NAMALWA (cell line): ENCODE results near the gene STX1B.

Experiments used
- DNase-seq: peaks from one replicate; pipeline ENCODE4 v3.0.0-alpha.2; 2015; ENCODE audit warnings: low spot score

Gene STX1B

GRCh38 chr16:30996324-30996984, 14.0 kb downstream of the STX1B start:
- DNase-seq, result no peak

- no peak for DNase-seq
These were observed 14.5 kb downstream of the STX1B start for GRCh38 chr16:30995927-30996323.

DNA sequence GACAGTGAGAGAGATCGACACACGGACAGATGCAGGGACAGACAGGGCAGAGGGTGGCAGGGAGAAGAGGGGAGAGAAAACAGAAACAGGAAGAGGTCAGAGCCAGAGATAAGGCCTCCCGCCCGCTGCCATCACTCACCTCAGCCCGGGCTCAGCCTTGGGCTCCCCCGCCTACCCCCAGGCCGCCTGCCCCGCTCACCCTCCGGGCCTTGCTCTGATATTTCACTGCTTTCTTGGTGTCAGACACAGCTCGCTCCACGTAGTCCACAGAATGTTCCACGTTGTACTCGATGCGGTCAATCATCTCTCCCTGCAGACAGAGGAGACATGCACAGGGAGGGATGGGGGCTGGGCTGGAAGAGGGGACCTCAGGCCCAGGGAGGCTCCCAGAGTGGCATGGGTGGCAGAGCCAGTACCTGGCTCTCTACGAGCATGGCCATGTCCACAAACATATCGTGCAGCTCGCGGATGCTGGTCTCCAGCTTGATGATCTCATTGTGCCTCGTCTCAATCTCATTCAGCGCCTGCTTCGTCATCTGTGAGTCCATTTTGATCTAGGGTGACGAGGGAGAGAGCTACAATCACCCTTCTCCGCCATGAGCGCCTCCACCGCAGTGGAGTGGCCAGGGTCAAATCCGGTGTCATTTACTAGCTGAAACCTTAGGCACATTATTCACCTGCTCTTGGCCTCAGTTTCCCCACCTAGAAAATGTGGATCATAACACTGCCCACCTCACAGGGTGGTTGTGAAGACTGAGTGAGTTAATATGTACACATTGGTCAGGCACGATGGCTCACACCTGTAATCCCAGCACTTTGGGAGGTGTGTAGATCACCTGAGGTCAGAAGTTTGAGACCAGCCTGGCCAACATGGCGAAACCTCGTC, 17.3 kb downstream of the STX1B start:
- DNase-seq, result no peak

- DNase-seq, result no peak
These were observed 18.1 kb downstream of the STX1B start for GRCh38 chr16:30992276-30992780.

GRCh38 chr16:30991052-30991451, 19.4 kb downstream of the STX1B start:
- no peak for DNase-seq

DNA sequence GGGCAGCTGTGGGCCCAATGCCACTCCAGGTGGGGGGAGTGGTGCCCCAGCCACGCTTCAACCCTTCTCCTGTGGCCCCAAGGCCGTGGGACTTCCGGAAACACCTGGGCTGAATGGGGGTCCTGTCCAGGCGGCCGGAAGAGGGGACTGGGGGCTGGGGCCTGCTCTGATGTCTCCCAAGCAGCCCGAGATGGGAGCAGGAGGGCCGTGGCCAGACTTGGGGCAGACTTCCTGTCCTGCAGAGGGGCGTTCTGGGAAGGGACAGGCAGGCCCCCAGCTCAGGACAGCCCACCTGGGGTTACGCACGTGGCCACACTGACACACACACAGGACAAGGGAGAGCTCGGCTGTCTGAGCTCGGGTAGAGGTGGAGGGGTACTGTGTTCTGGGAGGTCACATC, 20.3 kb downstream of the STX1B start:
- DNase-seq, result no peak

GRCh38 chr16:30989469-30990047, 20.9 kb downstream of the STX1B start:
- no peak for DNase-seq

DNA sequence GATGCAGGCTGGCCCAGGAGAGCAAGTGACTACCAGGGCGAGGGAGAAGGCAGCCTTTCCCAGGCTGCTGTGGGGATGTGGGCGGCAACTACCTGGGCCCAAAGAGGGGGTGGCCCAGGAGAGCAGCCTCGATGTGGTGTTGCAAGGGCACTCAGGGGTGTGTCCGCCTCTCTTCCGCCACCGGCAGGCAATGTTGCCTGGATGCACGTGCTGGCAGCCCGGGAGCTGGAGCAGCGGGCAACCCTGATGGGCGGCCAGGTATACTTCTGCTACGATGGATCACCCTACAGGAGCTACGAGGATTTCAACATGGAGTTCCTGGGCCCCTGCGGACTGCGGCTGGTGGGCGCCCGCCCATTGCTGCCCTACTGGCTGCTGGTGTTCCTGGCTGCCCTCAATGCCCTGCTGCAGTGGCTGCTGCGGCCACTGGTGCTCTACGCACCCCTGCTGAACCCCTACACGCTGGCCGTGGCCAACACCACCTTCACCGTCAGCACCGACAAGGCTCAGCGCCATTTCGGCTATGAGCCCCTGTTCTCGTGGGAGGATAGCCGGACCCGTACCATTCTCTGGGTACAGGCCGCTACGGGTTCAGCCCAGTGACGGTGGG, 22.8 kb downstream of the STX1B start:
- no peak for DNase-seq

- DNase-seq, result no peak
These were observed 24.1 kb downstream of the STX1B start for GRCh38 chr16:30986129-30986991.

DNA sequence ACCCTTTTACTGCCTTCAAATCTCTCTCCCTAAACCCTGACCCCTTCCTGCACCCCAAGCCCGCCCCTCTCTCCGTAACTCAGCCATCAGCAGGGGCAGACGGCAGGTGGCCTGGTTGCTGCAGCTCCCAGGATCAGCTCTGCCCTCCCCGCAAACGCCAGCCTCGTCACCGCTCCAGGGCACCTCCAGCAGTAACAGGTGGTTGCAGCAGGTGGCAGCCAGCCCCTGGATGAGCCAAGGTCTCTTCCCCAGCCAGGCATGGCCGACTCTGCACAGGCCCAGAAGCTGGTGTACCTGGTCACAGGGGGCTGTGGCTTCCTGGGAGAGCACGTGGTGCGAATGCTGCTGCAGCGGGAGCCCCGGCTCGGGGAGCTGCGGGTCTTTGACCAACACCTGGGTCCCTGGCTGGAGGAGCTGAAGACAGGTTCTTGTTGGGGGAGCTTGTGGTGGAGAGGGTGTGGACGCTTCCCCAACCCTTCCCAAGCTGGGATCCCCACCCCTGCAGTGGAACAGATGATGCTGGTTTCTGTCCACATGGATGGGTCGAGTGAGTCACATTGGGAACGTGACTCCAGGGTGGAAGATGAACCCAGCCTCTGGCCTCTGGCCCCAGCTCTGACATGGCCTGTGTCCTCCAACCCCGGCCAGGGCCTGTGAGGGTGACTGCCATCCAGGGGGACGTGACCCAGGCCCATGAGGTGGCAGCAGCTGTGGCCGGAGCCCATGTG, 24.9 kb downstream of the STX1B start:
- DNase-seq, result no peak

DNA sequence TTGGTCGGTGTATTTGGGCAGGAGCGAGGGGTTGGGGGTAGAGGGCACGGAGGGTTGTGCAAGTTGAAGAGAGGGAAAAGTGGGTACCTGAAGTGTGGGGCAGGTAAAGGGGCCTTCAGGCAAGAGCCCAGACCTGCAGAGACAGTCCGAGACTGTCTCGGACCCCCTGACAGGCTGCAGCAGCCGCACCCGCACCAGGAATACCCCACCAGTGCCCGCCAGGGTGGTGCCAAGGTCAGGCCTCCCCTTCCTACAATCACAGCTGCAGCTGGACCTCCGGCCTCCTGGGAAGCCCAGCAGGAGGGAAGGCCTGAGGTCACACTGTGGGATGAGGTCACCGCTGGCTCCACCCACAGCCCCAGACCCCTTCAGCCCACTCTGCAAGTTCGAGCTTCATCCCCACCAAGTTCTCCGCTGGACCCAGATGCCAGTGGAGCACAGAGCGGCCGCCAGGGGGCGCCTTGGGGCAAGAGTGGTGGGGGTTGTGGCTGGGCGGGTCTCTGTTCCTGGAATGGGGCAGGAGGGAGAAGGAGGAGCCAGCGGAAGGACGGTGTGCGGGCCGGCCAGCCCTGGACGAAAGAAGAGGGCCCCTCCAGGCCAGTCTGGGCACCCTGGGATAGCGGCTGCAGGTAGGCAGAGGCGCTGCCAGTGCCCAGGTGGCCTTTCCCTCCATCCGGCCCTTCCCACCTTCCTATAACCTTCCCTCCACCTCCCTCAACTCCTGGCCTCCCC, 25.6 kb downstream of the STX1B start, which contains the start of gene HSD3B7:
HSD3B7 (plus strand) TSS at position 539 of the 732 bp plus-strand sequence. CDS start 452 bp downstream, outside the sequence.
- peak; percentile 76 for DNase-seq

DNA sequence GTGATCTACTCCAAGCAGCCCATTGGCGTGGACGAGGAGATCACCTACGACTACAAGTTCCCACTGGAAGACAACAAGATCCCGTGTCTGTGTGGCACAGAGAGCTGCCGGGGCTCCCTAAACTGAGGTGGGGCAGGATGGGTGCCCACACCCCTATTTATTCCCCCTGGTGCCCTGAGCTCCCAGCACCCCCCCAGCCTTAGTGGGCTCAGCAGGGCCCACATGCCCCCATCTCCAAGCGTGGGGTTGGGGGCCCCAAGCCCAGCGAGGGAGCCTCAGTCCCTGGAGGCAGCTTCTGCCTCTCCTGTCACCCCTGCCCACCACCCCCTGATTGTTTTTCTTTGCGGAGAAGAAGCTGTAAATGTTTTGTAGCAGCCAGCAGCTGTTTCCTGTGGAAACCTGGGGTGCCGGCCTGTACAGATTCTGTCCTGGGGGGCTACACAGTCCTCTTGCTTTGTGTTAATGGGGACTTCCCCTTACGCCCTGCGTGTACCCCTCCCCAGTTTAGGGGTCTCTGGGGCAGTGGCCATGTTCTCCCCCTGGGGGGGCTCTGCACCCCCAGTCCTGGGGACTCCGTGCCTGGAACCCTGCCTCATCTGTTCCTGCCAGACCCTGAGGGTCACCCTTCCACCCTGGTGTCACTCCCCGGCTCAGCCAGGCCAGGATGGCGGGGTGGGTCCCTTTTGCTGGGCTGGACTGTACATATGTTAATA, 26.4 kb downstream of the STX1B start:
- no peak for DNase-seq

DNA sequence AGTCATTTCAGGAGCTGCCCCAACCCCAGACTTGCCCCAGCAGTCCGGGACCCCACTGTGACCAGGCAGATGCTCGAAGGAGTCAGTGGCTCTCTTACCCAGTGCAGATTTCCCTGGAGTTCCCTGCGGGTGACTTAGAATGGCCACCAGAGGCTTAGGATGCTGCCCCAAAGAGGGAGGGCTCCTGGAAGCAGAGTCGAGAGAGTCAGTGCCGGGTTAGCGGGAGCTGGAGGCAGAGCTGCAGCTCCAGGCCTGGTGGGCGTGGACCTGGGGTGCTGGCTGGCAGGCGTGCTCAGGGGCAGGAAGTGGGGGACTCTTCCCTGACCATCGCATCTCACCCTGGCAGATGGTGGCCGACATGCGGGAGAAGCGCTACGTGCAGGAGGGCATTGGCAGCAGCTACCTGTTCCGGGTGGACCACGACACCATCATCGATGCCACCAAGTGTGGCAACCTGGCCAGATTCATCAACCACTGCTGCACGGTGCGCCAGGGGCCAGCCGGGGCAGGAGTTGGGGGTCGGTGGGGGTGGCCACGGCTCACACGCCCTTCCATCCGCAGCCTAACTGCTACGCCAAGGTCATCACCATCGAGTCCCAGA, 27.0 kb downstream of the STX1B start:
- DNase-seq, result no peak

- DNase-seq, result no peak
These were observed 27.7 kb downstream of the STX1B start for GRCh38 chr16:30982548-30983288.

GRCh38 chr16:30980959-30981358, 29.5 kb downstream of the STX1B start:
- no peak for DNase-seq

DNA sequence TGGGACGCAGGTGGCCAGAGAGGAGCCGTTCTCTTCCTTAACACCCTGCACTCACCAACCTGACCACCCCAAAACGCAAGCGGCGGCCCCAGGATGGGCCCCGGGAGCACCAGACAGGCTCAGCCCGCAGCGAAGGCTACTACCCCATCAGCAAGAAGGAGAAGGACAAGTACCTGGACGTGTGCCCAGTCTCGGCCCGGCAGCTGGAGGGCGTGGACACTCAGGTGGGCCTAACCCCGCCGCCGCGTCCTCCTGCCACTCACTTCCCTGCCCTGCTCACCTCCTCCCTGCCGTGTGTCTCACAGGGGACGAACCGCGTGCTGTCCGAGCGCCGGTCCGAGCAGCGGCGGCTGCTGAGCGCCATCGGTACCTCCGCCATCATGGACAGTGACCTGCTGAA, 30.0 kb downstream of the STX1B start:
- no peak for DNase-seq

- DNase-seq, result no peak
These were observed 30.4 kb downstream of the STX1B start for GRCh38 chr16:30980023-30980371.
